Measurements from ENCODE around the gene U2AF2. TPM values are rescaled to one million over a fixed set of nuclear protein-coding genes. Genes with fewer than 3 reads are reported as not detected.

Gene U2AF2
- polyA plus RNA-seq, 1 of the 3 experiments (the other 2 are of a cell fraction): 321 TPM

DNA sequence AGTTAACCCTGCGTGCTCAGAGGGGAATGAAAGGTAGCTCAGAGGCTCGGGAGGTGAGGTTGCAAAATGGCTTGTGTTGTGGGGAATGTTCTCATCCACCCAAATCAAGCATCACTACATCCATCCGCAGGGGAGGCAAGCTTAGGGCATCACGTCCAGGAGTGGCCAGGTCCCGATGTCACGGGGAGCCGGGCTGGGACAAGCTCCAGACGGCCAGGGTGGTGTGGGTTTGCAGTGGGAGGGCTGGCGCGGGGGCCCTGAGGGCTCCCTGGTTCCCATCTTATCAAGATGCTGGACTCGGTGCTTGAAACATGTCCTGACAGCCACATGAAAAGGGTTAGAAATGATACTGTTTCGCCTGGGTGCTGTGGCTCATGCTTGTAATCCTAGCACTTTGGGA is 46.0 kb downstream of the U2AF2 start:
- ChIA-PET POLR2A (no interaction called here), CTCF (interaction anchor here (0.6 kb wide), 1 partner anchor 8 kb away, joined by 3 read pairs; no protein-coding TSS in a partner anchor)
- WGBS (ENCODE audit: low lambda C conversion rate): 93% methylated on average over 7 of the region's 12 CpGs

DNA sequence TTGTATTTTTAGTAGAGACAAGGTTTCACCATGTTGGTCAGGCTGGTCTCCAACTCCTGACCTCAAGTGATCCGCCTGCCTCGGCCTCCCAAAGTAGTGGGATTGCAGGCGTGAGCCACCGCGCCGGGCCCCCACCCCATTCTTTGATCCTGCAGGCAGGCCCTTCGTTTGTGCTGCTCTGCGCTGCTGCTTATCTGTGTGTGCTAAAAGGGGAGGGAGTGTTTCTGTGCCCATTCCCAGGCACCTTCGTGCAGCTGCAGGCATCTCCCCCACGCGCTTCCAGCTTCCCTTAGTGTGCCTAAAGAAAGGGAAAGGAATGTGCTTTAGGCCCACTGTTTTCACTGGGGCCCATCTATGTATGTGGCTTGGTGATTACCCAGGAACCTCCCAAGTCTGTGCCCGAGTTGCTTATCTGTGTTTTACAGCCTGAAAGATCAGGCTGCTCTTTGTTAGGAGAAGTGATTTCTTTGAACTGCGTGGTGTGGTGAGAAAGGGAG is 47.3 kb downstream of the U2AF2 start:
- Histone ChIP-seq H3F3A (replicated peaks; ENCODE audit: insufficient read depth) (no peaks in the 10 kb centered on the region), H3K79me2 (ENCODE audit: insufficient read depth) (no peaks in the 10 kb centered on the region), H3K4me3 (ENCODE audit: low read depth in 2 of 2, low read length in 1 of 2) (no peak overlapping the region), H3K4me1 (ENCODE audit: control insufficient read depth in 1 of 2, insufficient read depth in 2 of 2, low read depth in 1 of 2, low read length in 1 of 2) (no peaks in the 10 kb centered on the region; a peak in 1 of 4 replicates), H2AFZ (ENCODE audit: low read depth) (no peak overlapping the region), H3K4me2 (no peak overlapping the region), H4K20me1 (ENCODE audit: insufficient read depth) (no peaks in the 10 kb centered on the region), H3K9me2 (no peaks in the 10 kb centered on the region), H3K9me3 (no peaks in the 10 kb centered on the region), H3K27me3 (ENCODE audit: insufficient read depth) (no peaks in the 10 kb centered on the region; the same call in 1 of the 2 replicates), H3K27ac (ENCODE audit: low read depth in 2 of 2, low read length in 1 of 2) (no peak overlapping the region), H3K36me3 (replicated peaks in 1 of 2; ENCODE audit: control insufficient read depth in 1 of 2, insufficient read depth in 2 of 2, low read length in 1 of 2) (peaks cover 0 to 19% of the 10 kb centered on the region in 2 experiments), H3K9ac (no peak overlapping the region)
- ChIA-PET CTCF (interaction anchor here (1.5 kb wide), 2 partner anchors 14 to 31 kb away, joined by 3 to 6 read pairs; no protein-coding TSS in a partner anchor), POLR2A (no interaction called here)
- no peak for TF ChIP-seq RAD21 (IDR thresholded peaks at IDR 0.05; ENCODE audit: low read length)
- TF ChIP-seq FOXJ3 (CRISPR knock-in tag; IDR thresholded peaks at IDR 0.05): no peak
- no peak for TF ChIP-seq MEF2A (IDR thresholded peaks at IDR 0.05; ENCODE audit: borderline replicate concordance, low read depth)
- no peak for TF ChIP-seq USF2 (IDR thresholded peaks at IDR 0.05; ENCODE audit: borderline replicate concordance, low read depth, low read length)
- no peak for TF ChIP-seq SIN3A (IDR thresholded peaks at IDR 0.05; ENCODE audit: borderline replicate concordance, low read depth, low read length)
- no peak for TF ChIP-seq USF1 (IDR thresholded peaks at IDR 0.05; ENCODE audit: borderline replicate concordance, low read depth)
- TF ChIP-seq EZH2phosphoT487 (IDR thresholded peaks at IDR 0.05; ENCODE audit: borderline replicate concordance, low read depth): no peak
- no peak for TF ChIP-seq GATA2 (CRISPR knock-in tag; IDR thresholded peaks at IDR 0.05)
- no peak for TF ChIP-seq RFX5 (IDR thresholded peaks at IDR 0.05; ENCODE audit: low read length)
- TF ChIP-seq, protein P1, sequence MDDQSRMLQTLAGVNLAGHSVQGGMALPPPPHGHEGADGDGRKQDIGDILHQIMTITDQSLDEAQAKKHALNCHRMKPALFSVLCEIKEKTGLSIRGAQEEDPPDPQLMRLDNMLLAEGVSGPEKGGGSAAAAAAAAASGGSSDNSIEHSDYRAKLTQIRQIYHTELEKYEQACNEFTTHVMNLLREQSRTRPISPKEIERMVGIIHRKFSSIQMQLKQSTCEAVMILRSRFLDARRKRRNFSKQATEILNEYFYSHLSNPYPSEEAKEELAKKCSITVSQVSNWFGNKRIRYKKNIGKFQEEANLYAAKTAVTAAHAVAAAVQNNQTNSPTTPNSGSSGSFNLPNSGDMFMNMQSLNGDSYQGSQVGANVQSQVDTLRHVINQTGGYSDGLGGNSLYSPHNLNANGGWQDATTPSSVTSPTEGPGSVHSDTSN (IDR thresholded peaks at IDR 0.05): no peak
- 97% methylated on average over 13 of the region's 13 CpGs for WGBS (ENCODE audit: low lambda C conversion rate)
- DNase-seq: peak; percentile 6

More for the DNA sequence above, 46.0 kb downstream of the U2AF2 start:
- Histone ChIP-seq H3K9ac (no peak overlapping the region), H3K4me2 (no peak overlapping the region), H3K27ac (ENCODE audit: low read depth in 2 of 2, low read length in 1 of 2) (no peak overlapping the region), H3K4me3 (ENCODE audit: low read depth in 2 of 2, low read length in 1 of 2) (no peak overlapping the region), H3K27me3 (ENCODE audit: insufficient read depth) (no peaks in the 10 kb centered on the region), H3K4me1 (ENCODE audit: control insufficient read depth in 1 of 2, insufficient read depth in 2 of 2, low read depth in 1 of 2, low read length in 1 of 2) (no peaks in the 10 kb centered on the region; a peak in 1 of 4 replicates), H3F3A (replicated peaks; ENCODE audit: insufficient read depth) (no peaks in the 10 kb centered on the region), H3K36me3 (replicated peaks in 1 of 2; ENCODE audit: control insufficient read depth in 1 of 2, insufficient read depth in 2 of 2, low read length in 1 of 2) (peaks cover 0 to 32% of the 10 kb centered on the region in 2 experiments), H4K20me1 (ENCODE audit: insufficient read depth) (no peaks in the 10 kb centered on the region), H3K79me2 (ENCODE audit: insufficient read depth) (no peaks in the 10 kb centered on the region), H2AFZ (ENCODE audit: low read depth) (no peak overlapping the region), H3K9me3 (no peaks in the 10 kb centered on the region), H3K9me2 (no peaks in the 10 kb centered on the region)
- DNase-seq: no peak
- TF ChIP-seq USF1 (IDR thresholded peaks at IDR 0.05; ENCODE audit: borderline replicate concordance, low read depth): no peak
- no peak for TF ChIP-seq FOSL2 (IDR thresholded peaks at IDR 0.05; ENCODE audit: borderline replicate concordance, low read depth)
- no peak for TF ChIP-seq JUND (IDR thresholded peaks at IDR 0.05)
- no peak for TF ChIP-seq USF2 (IDR thresholded peaks at IDR 0.05; ENCODE audit: borderline replicate concordance, low read depth, low read length)
- no peak for TF ChIP-seq YY1 (IDR thresholded peaks at IDR 0.05; ENCODE audit: low read depth)
